Peyer's patch (tissue), 4 donors: ENCODE results near the gene MS4A2. TPM values are rescaled to one million over a fixed set of nuclear protein-coding genes. Genes with fewer than 3 reads are reported as not detected.
"Not testable (repeated sequence)": the region's sequence is repeated elsewhere in the genome, so short reads cannot be mapped to it uniquely, and the experiment has no call there.

Source experiments
- DNase-seq, 3 donors: peaks; one replicate each; pipeline ENCODE4 v3.0.0-alpha.2; 2017 to 2019
- H3K27ac ChIP-seq, 4 donors: fragments of 200-600 bp; sonication (generic); one replicate each; pipeline ENCODE4 v1.5.1; 2016 to 2019
- H3K27me3 ChIP-seq, 2 donors: fragments of 200-600 bp; sonication (generic); one replicate each; pipeline ENCODE4 v1.5.1; 2019
- H3K36me3 ChIP-seq, 3 donors: fragments of 200-600 bp; sonication (generic); one replicate each; pipeline ENCODE4 v1.5.1; 2016 to 2019
- H3K4me1 ChIP-seq, 4 donors: fragments of 200-600 bp; sonication (generic); one replicate each; pipeline ENCODE4 v1.5.1; 2016 to 2019
- H3K4me3 ChIP-seq, 4 donors: fragments of 200-600 bp; sonication (generic); 1 replicate in 3 of 4; 2 replicates in 1 of 4; pipeline ENCODE4 v1.5.1; 2016 to 2019; ENCODE audit warnings: mild to moderate bottlenecking in 1 of 4
- H3K9me3 ChIP-seq, 4 donors: fragments of 200-600 bp; sonication (generic); one replicate each; pipeline ENCODE4 v1.5.1; 2016 to 2019; ENCODE audit warnings: mild to moderate bottlenecking in 1 of 4
- POLR2A ChIP-seq, 2 donors: fragments of 450-650 bp; IDR thresholded peaks; one replicate each; pipeline ENCODE4 v1.5.1; 2017; ENCODE audit warnings: antibody characterized with exemption in 2 of 2, mild to moderate bottlenecking in 2 of 2, moderate library complexity in 2 of 2
- total RNA-seq, 4 donors: library from RNA; depleted of rRNA; stranded (reverse); fragments of >200 nt; gene quantifications; one replicate each; pipeline ENCODE4 v1.1.0, GENCODE V29; 2016
- TF ChIP-seq, protein P1 (sequence below), 6 experiments: fragments of 450-650 bp in 4 of 6; fragments of 200-600 bp in 2 of 6; sonication (generic) in 1 of 6; IDR thresholded peaks; one replicate each; pipeline ENCODE4 v1.5.1; 2017 to 2019; ENCODE audit warnings: antibody characterized with exemption in 6 of 6, mild to moderate bottlenecking in 3 of 6, moderate library complexity in 1 of 6

The MS4A2 gene
- total RNA-seq, 4 donors from 2014 or later, result 0.80 to 3.3 (median 1.0) TPM; not detected in 1

DNA sequence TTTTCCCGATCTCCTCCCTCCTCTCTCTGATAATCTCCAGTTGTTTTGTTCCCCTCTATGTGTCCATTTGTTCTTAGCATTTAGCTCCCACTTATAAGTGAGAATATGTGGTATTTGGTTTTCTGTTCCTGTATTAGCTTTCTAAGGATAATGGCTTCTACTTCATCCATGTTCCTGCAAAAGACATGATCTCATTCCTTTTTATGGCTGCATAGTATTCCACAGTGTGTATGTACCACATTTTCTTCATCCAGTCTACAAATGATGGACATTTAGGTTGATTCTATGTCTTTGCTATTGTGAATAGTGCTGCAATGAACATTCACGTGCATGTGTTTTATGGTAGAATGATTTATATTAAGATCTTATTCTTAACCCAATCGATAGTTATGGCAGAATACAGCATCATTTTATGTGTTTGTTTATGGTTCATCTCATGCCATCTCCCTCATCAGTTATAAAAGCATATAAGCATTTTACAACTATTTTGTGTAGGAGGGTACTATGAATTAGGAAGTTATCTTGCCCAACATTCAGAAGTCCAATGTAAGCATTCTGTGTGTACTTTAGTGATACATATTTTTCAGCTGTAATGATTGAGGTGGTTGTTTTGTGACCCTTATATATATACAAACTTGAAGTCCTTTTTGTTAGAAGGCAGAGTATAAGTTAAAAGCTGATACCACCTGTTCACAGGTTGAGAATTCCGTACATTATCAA, 28.8 kb upstream of the MS4A2 start:
- no peak overlapping the region for H3K4me3 ChIP-seq
- DNase-seq, result no peak
- H3K36me3 ChIP-seq, result no peaks in the 10 kb centered on the region
- no peaks in the 10 kb centered on the region for H3K9me3 ChIP-seq
- no peaks in the 10 kb centered on the region for H3K27me3 ChIP-seq
- TF ChIP-seq, protein P1, sequence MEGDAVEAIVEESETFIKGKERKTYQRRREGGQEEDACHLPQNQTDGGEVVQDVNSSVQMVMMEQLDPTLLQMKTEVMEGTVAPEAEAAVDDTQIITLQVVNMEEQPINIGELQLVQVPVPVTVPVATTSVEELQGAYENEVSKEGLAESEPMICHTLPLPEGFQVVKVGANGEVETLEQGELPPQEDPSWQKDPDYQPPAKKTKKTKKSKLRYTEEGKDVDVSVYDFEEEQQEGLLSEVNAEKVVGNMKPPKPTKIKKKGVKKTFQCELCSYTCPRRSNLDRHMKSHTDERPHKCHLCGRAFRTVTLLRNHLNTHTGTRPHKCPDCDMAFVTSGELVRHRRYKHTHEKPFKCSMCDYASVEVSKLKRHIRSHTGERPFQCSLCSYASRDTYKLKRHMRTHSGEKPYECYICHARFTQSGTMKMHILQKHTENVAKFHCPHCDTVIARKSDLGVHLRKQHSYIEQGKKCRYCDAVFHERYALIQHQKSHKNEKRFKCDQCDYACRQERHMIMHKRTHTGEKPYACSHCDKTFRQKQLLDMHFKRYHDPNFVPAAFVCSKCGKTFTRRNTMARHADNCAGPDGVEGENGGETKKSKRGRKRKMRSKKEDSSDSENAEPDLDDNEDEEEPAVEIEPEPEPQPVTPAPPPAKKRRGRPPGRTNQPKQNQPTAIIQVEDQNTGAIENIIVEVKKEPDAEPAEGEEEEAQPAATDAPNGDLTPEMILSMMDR (IDR thresholded peaks at IDR 0.05), result no peak
- no peak for TF ChIP-seq POLR2A (IDR thresholded peaks at IDR 0.05)
- no peaks in the 10 kb centered on the region for H3K4me1 ChIP-seq
- no peak overlapping the region for H3K27ac ChIP-seq

DNA sequence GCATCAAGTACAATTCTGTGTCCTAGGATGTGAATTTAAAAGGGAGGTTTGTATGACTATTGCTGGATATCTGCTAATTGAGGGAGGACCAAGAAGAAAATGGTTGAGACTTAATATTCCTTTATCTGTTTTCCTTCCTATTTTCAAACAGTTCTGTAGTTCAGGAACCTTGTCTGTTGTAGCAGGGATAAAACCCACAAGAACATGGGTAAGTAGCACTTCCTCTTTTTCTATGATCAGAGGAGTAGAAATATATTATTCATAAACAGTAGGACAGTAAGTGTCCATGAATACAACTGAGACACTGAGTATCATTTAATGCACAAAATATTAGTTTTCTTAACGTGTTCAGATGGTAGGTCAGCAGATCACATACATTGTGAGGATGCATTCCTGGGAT, 24.4 kb upstream of the MS4A2 start:
- H3K27ac ChIP-seq, result no peak overlapping the region

DNA sequence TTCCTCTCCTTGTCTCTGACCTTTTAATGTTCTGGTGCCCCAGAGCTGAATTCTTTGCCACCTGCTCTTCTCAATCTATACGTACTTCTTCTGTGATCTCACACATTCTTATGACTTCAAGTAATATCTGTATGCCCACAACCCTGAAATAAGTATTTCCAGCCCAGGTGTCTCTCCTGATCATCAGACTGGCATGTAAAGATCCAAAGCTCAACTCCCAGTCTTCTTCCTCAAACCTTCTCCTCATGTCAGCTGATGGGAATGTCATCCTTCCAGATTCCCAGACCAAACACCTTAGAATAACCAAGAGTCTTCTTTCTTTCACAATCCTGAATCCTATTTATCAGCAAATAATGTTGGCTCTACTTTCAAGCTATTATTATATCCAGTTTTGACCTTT, 22.7 kb upstream of the MS4A2 start:
- Histone ChIP-seq H3K9me3 (no peaks in the 10 kb centered on the region), H3K27me3 (no peaks in the 10 kb centered on the region), H3K4me1 (no peaks in the 10 kb centered on the region), H3K4me3 (no peak overlapping the region), H3K36me3 (no peaks in the 10 kb centered on the region), H3K27ac (no peak overlapping the region)
- DNase-seq, result no peak
- TF ChIP-seq, protein P1 (IDR thresholded peaks at IDR 0.05), result no peak
- TF ChIP-seq POLR2A (IDR thresholded peaks at IDR 0.05), result no peak

More for the DNA sequence above, 24.4 kb upstream of the MS4A2 start:
- no peaks in the 10 kb centered on the region for H3K27me3 ChIP-seq
- H3K4me1 ChIP-seq, result no peaks in the 10 kb centered on the region
- no peaks in the 10 kb centered on the region for H3K9me3 ChIP-seq
- H3K36me3 ChIP-seq, result no peaks in the 10 kb centered on the region
- DNase-seq, result no peak
- no peak overlapping the region for H3K4me3 ChIP-seq
- no peak for TF ChIP-seq POLR2A (IDR thresholded peaks at IDR 0.05)
- TF ChIP-seq, protein P1 (IDR thresholded peaks at IDR 0.05), result no peak

GRCh38 chr11:60069450-60069849, 19.0 kb upstream of the MS4A2 start:
- no peaks in the 10 kb centered on the region for H3K4me1 ChIP-seq
- TF ChIP-seq, protein P1 (IDR thresholded peaks at IDR 0.05), result no peak
- no peak for TF ChIP-seq POLR2A (IDR thresholded peaks at IDR 0.05)

DNA sequence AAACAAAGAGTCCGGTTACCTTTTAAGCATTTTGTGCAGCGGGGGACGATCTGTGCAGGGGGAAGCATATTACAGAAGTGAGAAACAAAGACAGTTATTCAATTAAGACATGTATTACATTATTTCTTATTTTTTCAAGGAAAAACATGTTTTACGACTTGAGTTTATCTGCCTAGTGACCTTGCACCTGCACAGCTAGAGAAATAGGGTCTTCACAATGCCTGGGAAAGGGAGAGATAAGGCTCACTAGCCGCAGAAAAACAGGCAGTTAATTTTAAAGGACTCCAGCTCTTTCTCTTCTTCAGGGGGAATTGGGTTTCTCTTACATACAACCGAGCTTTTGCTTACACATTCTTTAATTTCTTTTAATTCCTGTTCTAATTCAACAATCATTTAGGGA, 16.8 kb upstream of the MS4A2 start:
- H3K36me3 ChIP-seq, H3K4me3 ChIP-seq, DNase-seq, H3K27ac ChIP-seq, H3K27me3 ChIP-seq, H3K4me1 ChIP-seq, H3K9me3 ChIP-seq: not testable (repeated sequence)

More at GRCh38 chr11:60069450-60069849, 19.0 kb upstream of the MS4A2 start:
- H3K4me3 ChIP-seq, result no peak overlapping the region
- no peaks in the 10 kb centered on the region for H3K27me3 ChIP-seq
- no peak for DNase-seq
- no peaks in the 10 kb centered on the region for H3K36me3 ChIP-seq
- no peak overlapping the region for H3K27ac ChIP-seq
- H3K9me3 ChIP-seq, result no peaks in the 10 kb centered on the region

- TF ChIP-seq, protein P1 (IDR thresholded peaks at IDR 0.05), result no peak
- TF ChIP-seq POLR2A (IDR thresholded peaks at IDR 0.05), result no peak
- Histone ChIP-seq H3K9me3 (no peaks in the 10 kb centered on the region), H3K4me3 (no peak overlapping the region), H3K36me3 (no peaks in the 10 kb centered on the region), H3K4me1 (no peaks in the 10 kb centered on the region), H3K27me3 (no peaks in the 10 kb centered on the region), H3K27ac (no peak overlapping the region)
- no peak for DNase-seq
Observed at GRCh38 chr11:60077216-60077817, 11.1 kb upstream of the MS4A2 start.
